GM23338 (cell line): ENCODE results near the gene RADIL. TPM values are rescaled to one million over a fixed set of nuclear protein-coding genes. Genes with fewer than 3 reads are reported as not detected.

ENCODE experiments used
- ATAC-seq: fragments of 200-7000 bp; cut with Tn5 transposase; 3 replicates; pipeline ENCODE4 v1.9.1; 2020
- DNase-seq: peaks from one replicate; pipeline ENCODE4 v3.0.0-alpha.2; 2015; ENCODE audit warnings: low spot score
- H2AFZ ChIP-seq: fragments of 200-600 bp; sonication (generic); 2 replicates; pipeline ENCODE4 v1.8.0; 2016; ENCODE audit warnings: antibody characterized with exemption, mild to moderate bottlenecking, moderate library complexity
- H3F3A ChIP-seq: fragments of 200-600 bp; sonication (generic); replicated peaks from 2 replicates; pipeline ENCODE4 v1.8.0; 2017; ENCODE audit warnings: antibody characterized with exemption, mixed run types, low read depth
- H3K27ac ChIP-seq: fragments of 200-600 bp; sonication (generic); 2 replicates; pipeline ENCODE4 v1.6.1; 2016; ENCODE audit warnings: low read depth
- H3K27me3 ChIP-seq: fragments of 200-600 bp; sonication (generic); 2 replicates; pipeline ENCODE4 v1.8.0; 2016; ENCODE audit warnings: mild to moderate bottlenecking, mixed run types, moderate library complexity; ENCODE audit not compliant: insufficient read depth
- H3K36me3 ChIP-seq: fragments of 200-600 bp; sonication (generic); 2 replicates; pipeline ENCODE4 v1.8.0; 2016; ENCODE audit warnings: mild to moderate bottlenecking; ENCODE audit not compliant: insufficient read depth
- H3K4me1 ChIP-seq: fragments of 200-600 bp; sonication (generic); 2 replicates; pipeline ENCODE4 v1.8.0; 2016; ENCODE audit warnings: mild to moderate bottlenecking, moderate library complexity; ENCODE audit not compliant: insufficient read depth
- H3K4me2 ChIP-seq: fragments of 200-600 bp; sonication (generic); 2 replicates; pipeline ENCODE4 v1.7.1; 2017; ENCODE audit warnings: mixed run types
- H3K4me3 ChIP-seq: fragments of 200-600 bp; sonication (generic); 2 replicates; pipeline ENCODE4 v1.6.1; 2016; ENCODE audit warnings: mixed run types
- H3K79me2 ChIP-seq: fragments of 200-600 bp; sonication (generic); replicated peaks from 2 replicates; pipeline ENCODE4 v1.8.0; 2017; ENCODE audit warnings: mild to moderate bottlenecking; ENCODE audit not compliant: insufficient read depth
- H3K9me2 ChIP-seq: fragments of 200-600 bp; sonication (generic); 2 replicates; pipeline ENCODE4 v1.8.0; 2017; ENCODE audit not compliant: insufficient read depth
- H4K20me1 ChIP-seq: fragments of 200-600 bp; sonication (generic); replicated peaks from 2 replicates; pipeline ENCODE4 v1.8.0; 2017; ENCODE audit warnings: mild to moderate bottlenecking; ENCODE audit not compliant: insufficient read depth
- H3K27ac Mint-ChIP-seq: 2 replicates; pipeline ENCODE4 v1.8.0; 2020; ENCODE audit warnings: inconsistent platforms, mild to moderate bottlenecking, moderate library complexity, mixed read lengths
- H3K27me3 Mint-ChIP-seq: 3 replicates; pipeline ENCODE4 v1.8.0; 2022; ENCODE audit warnings: low read depth, mild to moderate bottlenecking, moderate library complexity, mixed read lengths, inconsistent platforms; ENCODE audit not compliant: insufficient read depth, poor library complexity
- H3K36me3 Mint-ChIP-seq: 3 replicates; pipeline ENCODE4 v1.8.0; 2021; ENCODE audit warnings: low read depth, mild to moderate bottlenecking, inconsistent platforms, moderate library complexity, mixed read lengths
- H3K4me1 Mint-ChIP-seq: 3 replicates; pipeline ENCODE4 v1.8.0; 2020; ENCODE audit warnings: mild to moderate bottlenecking, inconsistent platforms, mixed read lengths
- H3K4me3 Mint-ChIP-seq: 3 replicates; pipeline ENCODE4 v1.8.0; 2021; ENCODE audit warnings: moderate library complexity, mild to moderate bottlenecking, inconsistent platforms, mixed read lengths
- H3K9me3 Mint-ChIP-seq: 3 replicates; pipeline ENCODE4 v1.8.0; 2020; ENCODE audit warnings: moderate library complexity, mild to moderate bottlenecking, inconsistent platforms, mixed read lengths
- CREB1 ChIP-seq: fragments of 250-450 bp; sonication (Bioruptor Pico); IDR thresholded peaks from 2 replicates; pipeline ENCODE4 v1.5.0; 2020; ENCODE audit warnings: low read depth, mild to moderate bottlenecking, moderate library complexity
- CTCF ChIP-seq, 2 experiments: fragments of 200-600 bp in 1 of 2; sonication (generic) in 1 of 2; conservative IDR thresholded peaks; 2 replicates each; pipeline versions ENCODE4 v1.5.1 to v1.6.1; 2016 to 2017; ENCODE audit warnings: antibody characterized with exemption in 2 of 2, low read depth in 2 of 2, mild to moderate bottlenecking in 2 of 2, moderate library complexity in 1 of 2
- ETS1 ChIP-seq: IDR thresholded peaks from 2 replicates; pipeline ENCODE4 v1.6.1; 2016; ENCODE audit warnings: antibody characterized with exemption
- EZH2 ChIP-seq: fragments of 200-600 bp; sonication (generic); IDR thresholded peaks from one replicate; pipeline ENCODE4 v1.8.0; 2017; ENCODE audit warnings: antibody characterized with exemption, mild to moderate bottlenecking, low read depth; ENCODE audit not compliant: unreplicated experiment
- EZH2phosphoT487 ChIP-seq: fragments of 200-600 bp; sonication (generic); IDR thresholded peaks from one replicate; pipeline ENCODE4 v1.8.1; 2018; ENCODE audit warnings: antibody characterized with exemption; ENCODE audit not compliant: unreplicated experiment
- JUNB ChIP-seq: IDR thresholded peaks from one replicate; pipeline ENCODE4 v1.6.1; 2016; ENCODE audit warnings: antibody characterized with exemption; ENCODE audit not compliant: unreplicated experiment
- NANOG ChIP-seq: IDR thresholded peaks from 2 replicates; pipeline ENCODE4 v1.6.1; 2016; ENCODE audit warnings: antibody characterized with exemption, borderline replicate concordance
- POLR2AphosphoS5 ChIP-seq: IDR thresholded peaks from 2 replicates; pipeline ENCODE4 v1.6.1; 2016; ENCODE audit warnings: antibody characterized with exemption, low read depth
- REST ChIP-seq: IDR thresholded peaks from one replicate; pipeline ENCODE4 v1.6.1; 2018; ENCODE audit warnings: antibody characterized with exemption; ENCODE audit not compliant: unreplicated experiment
- STAT1 ChIP-seq: IDR thresholded peaks from one replicate; pipeline ENCODE4 v1.6.1; 2016; ENCODE audit warnings: antibody characterized with exemption; ENCODE audit not compliant: unreplicated experiment
- ZNF114 ChIP-seq: fragments of 250-450 bp; sonication (Bioruptor Pico); IDR thresholded peaks from 2 replicates; pipeline ENCODE4 v1.5.0; 2020; ENCODE audit warnings: mild to moderate bottlenecking, moderate library complexity
- ZNF331 ChIP-seq: fragments of 250-450 bp; sonication (Bioruptor Pico); IDR thresholded peaks from 2 replicates; pipeline ENCODE4 v1.5.0; 2020; ENCODE audit warnings: low read depth, mild to moderate bottlenecking, moderate library complexity
- ZNF462 ChIP-seq: fragments of 250-450 bp; sonication (Bioruptor Pico); IDR thresholded peaks from 2 replicates; pipeline ENCODE4 v1.5.0; 2020; ENCODE audit warnings: mild to moderate bottlenecking, moderate library complexity
- polyA plus RNA-seq: library from polyadenylated mRNA; unstranded; fragments of >200 nt; fragmentation: Nextera tagmentation; extraction: Ambion mirVana; gene quantifications from 2 replicates; pipeline ENCODE4 v1.2.1, GENCODE V29; 2016
- total RNA-seq: library from RNA; depleted of rRNA; stranded (reverse); fragments of >200 nt; shearing (Covaris generic); gene quantifications from 2 replicates; pipeline ENCODE4 v1.2.3, GENCODE V29; 2014

The RADIL gene
- total and polyA plus RNA-seq, 2 experiments from 2014 or later = 4.3 to 9.8 TPM

GRCh38 chr7:4866528-4867496 is 16.7 kb downstream of the RADIL start:
- H3K4me1 ChIP-seq = no peaks in the 10 kb centered on the region
- H3K36me3 ChIP-seq = no peaks in the 10 kb centered on the region
- H3K27ac Mint-ChIP-seq = no peak overlapping the region
- no peaks in the 10 kb centered on the region for H3K27me3 ChIP-seq
- H3K4me3 Mint-ChIP-seq = no peak overlapping the region
- 0 out of 3 replicates have a peak, but pooled peaks cover 4% of the 10 kb centered on the region for H3K36me3 Mint-ChIP-seq
- H3K79me2 ChIP-seq = no peaks in the 10 kb centered on the region
- no peak overlapping the region for H2AFZ ChIP-seq
- H3K27ac ChIP-seq = no peak overlapping the region
- no peak for ATAC-seq
- TF ChIP-seq STAT1 = no peak
- no peak for TF ChIP-seq NANOG
- no peak for TF ChIP-seq ETS1
- no peak for TF ChIP-seq ZNF331 (CRISPR knock-in tag)
- no peak for TF ChIP-seq JUNB
- TF ChIP-seq CTCF (conservative IDR thresholded peaks at IDR 0.05; ENCODE audit: low read depth in 2 of 2) = no peak
- TF ChIP-seq ZNF462 = no peak
- TF ChIP-seq POLR2AphosphoS5 = no peak
- TF ChIP-seq CREB1 (CRISPR knock-in tag) = no peak
- TF ChIP-seq EZH2 = no peak
- no peak for TF ChIP-seq REST
- TF ChIP-seq EZH2phosphoT487 = no peak
- TF ChIP-seq ZNF114 (CRISPR knock-in tag) = no peak
- peaks cover 4% of the 10 kb centered on the region for H3K4me1 Mint-ChIP-seq
- H3K9me2 ChIP-seq = no peaks in the 10 kb centered on the region
- no peak overlapping the region for H3K4me2 ChIP-seq
- H4K20me1 ChIP-seq = no peaks in the 10 kb centered on the region
- H3F3A ChIP-seq = no peaks in the 10 kb centered on the region
- H3K9me3 Mint-ChIP-seq = peaks cover 17% of the 10 kb centered on the region
- no peak overlapping the region for H3K4me3 ChIP-seq
- DNase-seq = no peak
- no peaks in the 10 kb centered on the region for H3K27me3 Mint-ChIP-seq
